ENCODE results near the gene GLP1R.

- TF ChIP-seq GATA2 (IDR thresholded peaks at IDR 0.05; ENCODE audit: low read depth, low read length) (no peak), GATA3 (IDR thresholded peaks at IDR 0.05; ENCODE audit: low read depth, low read length) (no peak)
Observed at GRCh38 chr6:39124114-39124513, 75.5 kb downstream of the GLP1R start.

Measured in SH-SY5Y (cell line).